Caco-2 (cell line): ENCODE measurements around the gene MYH9. TPM values are rescaled to one million over a fixed set of nuclear protein-coding genes. Genes with fewer than 3 reads are reported as not detected.

Source experiments
- BruUV-seq: library from RNA; stranded (reverse); fragments of 400-500 nt; replicated peaks from 2 replicates; lab custom pipeline; 2021; lab: Mats Ljungman, UMichigan
- CTCF ChIA-PET: fragments of 300-600 bp; sonication (Branson Sonifier 250); formaldehyde crosslinking; loops from one replicate; lab custom pipeline; 2022; ENCODE audit warnings: antibody characterized with exemption; lab: Charles Lee
- POLR2A ChIA-PET: fragments of 300-600 bp; sonication (Branson Sonifier 250); formaldehyde crosslinking; loops from one replicate; lab custom pipeline; 2022; ENCODE audit warnings: antibody characterized with exemption; lab: Charles Lee
- DNase-seq, 2 experiments: peaks; one replicate each; pipeline versions ENCODE4 v3.0.0 to v3.0.0-alpha.2; 2020 to 2022
- H3K27me3 ChIP-seq: replicated peaks from 2 replicates; pipeline ENCODE4 v1.6.0; 2011; ENCODE audit warnings: low read length; ENCODE audit not compliant: control insufficient read depth, insufficient read depth
- H3K36me3 ChIP-seq: 2 replicates; pipeline ENCODE4 v1.5.1; 2011; ENCODE audit warnings: low read length; ENCODE audit not compliant: control insufficient read depth, insufficient read depth
- H3K4me1 ChIP-seq: fragments of 250-450 bp; sonication (Bioruptor Pico); 2 replicates; pipeline ENCODE4 v1.5.1; 2020; ENCODE audit warnings: mild to moderate bottlenecking
- H3K4me3 ChIP-seq: 2 replicates; pipeline ENCODE4 v1.5.1; 2011; ENCODE audit warnings: low read depth, mild to moderate bottlenecking, control low read depth, low read length
- H3K9me3 ChIP-seq: fragments of 250-450 bp; sonication (Bioruptor Pico); 2 replicates; pipeline ENCODE4 v1.5.1; 2020; ENCODE audit warnings: mild to moderate bottlenecking, moderate library complexity
- H3K27ac Mint-ChIP-seq: one replicate; pipeline ENCODE4 v1.8.0; 2022; ENCODE audit warnings: mixed read lengths; ENCODE audit not compliant: unreplicated experiment
- H3K27me3 Mint-ChIP-seq: one replicate; pipeline ENCODE4 v1.8.0; 2022; ENCODE audit warnings: mixed read lengths; ENCODE audit not compliant: insufficient read depth, unreplicated experiment
- H3K36me3 Mint-ChIP-seq: one replicate; pipeline ENCODE4 v1.8.0; 2022; ENCODE audit warnings: mild to moderate bottlenecking, mixed read lengths; ENCODE audit not compliant: insufficient read depth, unreplicated experiment
- H3K4me1 Mint-ChIP-seq: one replicate; pipeline ENCODE4 v1.8.0; 2022; ENCODE audit warnings: low read depth, mixed read lengths; ENCODE audit not compliant: unreplicated experiment
- H3K4me3 Mint-ChIP-seq: one replicate; pipeline ENCODE4 v1.8.0; 2022; ENCODE audit warnings: mild to moderate bottlenecking, moderate library complexity, mixed read lengths; ENCODE audit not compliant: unreplicated experiment
- H3K9me3 Mint-ChIP-seq: one replicate; pipeline ENCODE4 v1.8.0; 2022; ENCODE audit warnings: mixed read lengths; ENCODE audit not compliant: unreplicated experiment
- CTCF ChIP-seq, 2 experiments: fragments of 200-600 bp in 1 of 2; IDR thresholded peaks; 1 replicate in 1 of 2; 2 replicates in 1 of 2; pipeline versions ENCODE4 v1.5.1 to v1.8.0; 2011 to 2022; ENCODE audit warnings: antibody characterized with exemption in 1 of 2, control low read depth in 1 of 2, inconsistent platforms in 1 of 2, low read depth in 1 of 2, low read length in 1 of 2, mild to moderate bottlenecking in 1 of 2, moderate library complexity in 1 of 2; ENCODE audit not compliant: insufficient read depth in 1 of 2, severe bottlenecking in 1 of 2, unreplicated experiment in 1 of 2
- intact Hi-C: fragments of 100-400 bp; cut with micrococcal nuclease; formaldehyde crosslinking; loops from one replicate; pipeline ENCODE4 v1.10.0; 2022; ENCODE audit not compliant: unreplicated experiment
- total RNA-seq: library from RNA; stranded (reverse); gene quantifications from 2 replicates; pipeline ENCODE4 v1.2.3, GENCODE V29; 2022

Gene MYH9
- total RNA-seq, 1 experiment from 2014 or later: 513 TPM

- no peak overlapping the region for H3K4me3 Mint-ChIP-seq
- BruUV-seq: no TSS peak
- H3K27me3 ChIP-seq: no peaks in the 10 kb centered on the region
- H3K4me1 Mint-ChIP-seq: peaks cover 13% of the 10 kb centered on the region
- TF ChIP-seq CTCF (IDR thresholded peaks at IDR 0.05; ENCODE audit: insufficient read depth in 1 of 2, low read depth in 1 of 2, low read length in 1 of 2, severe bottlenecking in 1 of 2, unreplicated experiment in 1 of 2): no peak
- intact Hi-C loops: no loop called here
- no peaks in the 10 kb centered on the region for H3K9me3 Mint-ChIP-seq
- no peaks in the 10 kb centered on the region for H3K4me1 ChIP-seq
- no peaks in the 10 kb centered on the region for H3K27me3 Mint-ChIP-seq
- POLR2A ChIA-PET: interaction anchor here (0.6 to 0.7 kb wide), 2 partner anchors 17 to 18 kb away, joined by 4 to 6 read pairs; no protein-coding TSS in a partner anchor
- H3K27ac Mint-ChIP-seq: no peak overlapping the region
- H3K4me3 ChIP-seq: no peak overlapping the region
- CTCF ChIA-PET: interaction anchor here (0.6 to 0.7 kb wide), 2 partner anchors 162 to 172 kb away, joined by 3 to 6 read pairs; no protein-coding TSS in a partner anchor
- H3K9me3 ChIP-seq: no peaks in the 10 kb centered on the region
- peaks cover 10% of the 10 kb centered on the region for H3K36me3 ChIP-seq
- H3K36me3 Mint-ChIP-seq: peaks cover 94% of the 10 kb centered on the region
- no peak for DNase-seq
Observed at GRCh38 chr22:36343070-36343719, 44.6 kb downstream of the MYH9 start.

- Histone ChIP-seq H3K4me3 (no peak overlapping the region), H3K27me3 (no peaks in the 10 kb centered on the region), H3K9me3 (no peaks in the 10 kb centered on the region), H3K36me3 (peaks cover 12% of the 10 kb centered on the region), H3K4me1 (no peaks in the 10 kb centered on the region)
- ChIA-PET POLR2A (no interaction called here), CTCF (no interaction called here)
- H3K4me1 Mint-ChIP-seq: peaks cover 16% of the 10 kb centered on the region
- no peak overlapping the region for H3K4me3 Mint-ChIP-seq
- peak overlapping the region; percentile 57 for H3K27ac Mint-ChIP-seq
- no peaks in the 10 kb centered on the region for H3K27me3 Mint-ChIP-seq
- H3K36me3 Mint-ChIP-seq: peaks cover 96% of the 10 kb centered on the region
- BruUV-seq: no TSS peak
- TF ChIP-seq CTCF (IDR thresholded peaks at IDR 0.05; ENCODE audit: insufficient read depth in 1 of 2, low read depth in 1 of 2, low read length in 1 of 2, severe bottlenecking in 1 of 2, unreplicated experiment in 1 of 2): no peak
- intact Hi-C loops: no loop called here
- H3K9me3 Mint-ChIP-seq: no peaks in the 10 kb centered on the region
- DNase-seq: no peak
Observed at GRCh38 chr22:36341640-36342041, 46.1 kb downstream of the MYH9 start.

- no peaks in the 10 kb centered on the region for H3K27me3 ChIP-seq
- ChIA-PET POLR2A (interaction anchor here (0.7 kb wide), 1 partner anchor 12 kb away, joined by 3 read pairs; no protein-coding TSS in a partner anchor), CTCF (no interaction called here)
- peaks cover 10% of the 10 kb centered on the region for H3K36me3 ChIP-seq
- no TSS peak for BruUV-seq
- H3K4me3 ChIP-seq: no peak overlapping the region
- H3K36me3 Mint-ChIP-seq: peaks cover 96% of the 10 kb centered on the region
- H3K4me1 Mint-ChIP-seq: peaks cover 22% of the 10 kb centered on the region
- peak in 1 of 2 experiments; percentile 41 for TF ChIP-seq CTCF (IDR thresholded peaks at IDR 0.05; ENCODE audit: insufficient read depth in 1 of 2, low read depth in 1 of 2, low read length in 1 of 2, severe bottlenecking in 1 of 2, unreplicated experiment in 1 of 2)
- H3K9me3 ChIP-seq: no peaks in the 10 kb centered on the region
- H3K4me1 ChIP-seq: peaks cover 3% of the 10 kb centered on the region; the same call in 1 of the 2 replicates
- no peaks in the 10 kb centered on the region for H3K27me3 Mint-ChIP-seq
- no peak overlapping the region for H3K4me3 Mint-ChIP-seq
- H3K27ac Mint-ChIP-seq: peak overlapping the region; percentile 40
- DNase-seq: peak in 1 of 2 experiments; percentile 52
- intact Hi-C loops: no loop called here
- no peaks in the 10 kb centered on the region for H3K9me3 Mint-ChIP-seq
Observed at GRCh38 chr22:36340621-36341020, 47.1 kb downstream of the MYH9 start.
